HG03175 (cell line): ENCODE measurements around the gene ZNF625.

Experiments used
- ATAC-seq: cut with Tn5 transposase; IDR thresholded peaks from one replicate; pipeline ENCODE4 v1.9.1; 2021; ENCODE audit warnings: mild to moderate bottlenecking, moderate library complexity; ENCODE audit not compliant: unreplicated experiment

Gene ZNF625

DNA sequence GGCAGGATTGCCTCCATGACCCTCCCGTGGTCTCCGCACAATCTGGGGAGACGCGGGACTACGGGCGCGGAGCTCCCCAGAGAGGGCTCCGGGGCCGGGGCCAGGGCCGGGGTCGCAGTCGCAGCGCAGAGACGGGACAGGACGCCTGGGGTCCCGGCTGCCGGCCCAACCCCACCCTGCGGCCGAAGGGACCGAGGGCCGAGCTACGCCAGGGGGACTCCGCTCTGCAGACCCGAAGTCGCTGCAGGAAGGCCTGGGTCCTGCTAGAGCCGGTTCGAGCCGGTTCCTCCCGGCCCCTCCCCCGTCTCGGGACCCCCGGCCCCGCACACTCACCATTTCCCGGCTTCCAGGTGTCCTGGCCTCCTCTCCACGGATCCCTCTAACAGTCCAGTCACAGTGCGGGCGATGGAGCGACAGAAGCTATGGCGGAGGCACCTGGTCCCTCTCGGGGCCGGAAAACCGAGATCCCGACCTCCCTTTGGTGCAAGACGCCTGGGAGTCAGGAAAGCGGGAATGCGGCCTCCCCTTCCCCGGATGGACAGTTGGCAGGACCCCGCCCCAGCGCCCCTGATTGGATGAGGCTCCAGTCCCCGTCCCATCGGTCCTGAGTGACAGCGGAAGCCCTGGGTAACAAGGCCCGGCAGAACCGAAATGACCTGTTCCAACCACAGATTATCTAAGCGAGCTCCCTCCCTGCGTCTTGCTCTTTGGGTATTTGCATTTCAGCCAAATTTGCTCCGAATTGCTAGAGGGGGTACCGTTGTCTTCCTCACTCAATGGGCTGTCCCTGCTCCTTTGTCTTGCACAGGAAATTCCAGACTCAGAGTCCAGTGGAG, at the start of gene ZNF625:
Gene ZNF625 (minus strand): TSS at position 512 of the 836 bp plus-strand sequence. CDS start 176 bp downstream, at position 336.
- peak; percentile 73 for ATAC-seq

DNA sequence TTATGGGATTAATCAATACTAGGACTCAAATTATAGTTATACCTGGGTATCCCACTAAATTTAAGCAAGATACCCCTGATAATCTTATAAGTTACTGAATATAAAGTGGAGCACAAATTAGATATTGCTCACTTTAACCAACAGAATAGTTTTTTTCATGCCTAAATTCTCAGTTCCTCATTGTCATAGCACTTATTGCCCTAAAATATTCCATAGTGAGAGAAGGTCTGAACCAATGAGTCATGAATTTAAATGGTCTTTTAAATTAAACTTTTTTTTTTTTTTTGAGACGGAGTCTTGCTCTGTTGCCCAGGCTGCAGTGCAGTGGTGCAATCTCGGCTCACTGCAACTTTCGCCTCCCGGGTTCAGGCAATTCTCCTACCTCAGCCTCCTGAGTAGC, 48.8 kb upstream of the ZNF625 start:
- no peak for ATAC-seq

DNA sequence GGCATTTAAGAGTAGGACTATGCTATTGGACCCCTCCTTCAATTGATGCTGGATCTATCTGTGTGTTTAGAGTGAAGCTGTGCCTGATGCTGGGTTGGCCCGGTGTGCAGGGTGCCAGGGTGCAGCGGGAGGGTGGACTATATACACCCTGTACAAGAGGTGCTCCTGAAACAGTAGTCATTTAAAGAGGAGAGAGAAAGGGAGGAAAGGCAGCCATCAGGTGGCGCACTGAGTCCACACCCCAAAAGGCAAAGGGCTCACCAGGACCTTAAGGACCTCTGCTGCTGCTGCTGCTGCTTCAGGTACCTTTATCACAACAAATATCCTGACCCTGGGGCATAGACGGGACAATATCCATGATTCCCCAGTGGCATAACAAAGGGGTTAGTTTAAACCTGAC, 45.7 kb upstream of the ZNF625 start:
- no peak for ATAC-seq

DNA sequence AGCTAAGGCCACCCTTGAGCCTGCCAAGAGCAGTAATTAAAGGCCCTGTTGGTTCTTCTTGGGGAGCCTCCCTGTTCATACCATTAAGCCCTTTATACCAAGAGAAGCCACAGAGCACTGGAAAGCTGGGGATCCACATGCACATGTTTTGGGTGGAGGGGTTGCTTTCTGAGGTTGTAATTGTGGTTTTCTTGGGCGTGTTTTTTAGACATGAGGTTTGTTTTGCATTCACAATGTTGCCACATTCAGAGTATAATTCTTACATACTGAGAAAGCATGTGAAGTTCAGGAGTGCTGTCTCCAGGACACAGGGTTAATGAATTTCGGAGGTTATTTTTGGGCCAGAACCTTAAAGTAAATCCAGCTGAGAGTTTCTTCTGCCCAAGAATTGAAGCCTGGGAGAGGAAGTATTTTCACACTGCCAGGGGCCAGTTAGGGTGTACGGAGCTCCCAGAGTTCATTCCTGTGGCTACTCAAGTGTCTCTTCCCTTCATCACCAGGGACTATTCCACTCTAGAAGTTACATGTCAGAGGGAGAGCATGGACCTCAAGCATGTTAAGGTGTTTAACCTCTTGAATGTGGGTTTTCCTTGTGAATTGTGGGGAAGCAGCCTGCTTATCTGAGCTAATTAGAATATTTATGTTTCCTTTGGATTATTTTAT, 43.4 kb upstream of the ZNF625 start:
- no peak for ATAC-seq

DNA sequence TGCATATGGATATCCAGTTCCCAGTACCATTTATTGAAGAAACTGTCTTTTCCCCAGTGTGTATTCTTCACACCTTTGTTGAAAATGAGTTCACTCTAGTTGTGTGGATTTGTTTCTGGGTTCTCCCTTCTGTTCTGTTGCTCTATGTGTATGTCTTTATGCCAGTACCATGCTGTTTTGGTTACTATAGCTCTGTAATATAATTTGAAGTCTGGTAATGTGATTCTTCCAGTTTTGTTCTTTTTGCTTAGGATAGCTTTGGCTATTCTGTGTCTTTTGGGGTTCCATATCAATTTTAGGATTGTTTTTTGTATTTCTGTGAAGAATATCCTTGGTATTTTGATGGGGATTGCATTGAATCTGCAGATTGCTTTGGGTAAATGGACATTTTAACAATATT, 41.6 kb upstream of the ZNF625 start:
- no peak for ATAC-seq

DNA sequence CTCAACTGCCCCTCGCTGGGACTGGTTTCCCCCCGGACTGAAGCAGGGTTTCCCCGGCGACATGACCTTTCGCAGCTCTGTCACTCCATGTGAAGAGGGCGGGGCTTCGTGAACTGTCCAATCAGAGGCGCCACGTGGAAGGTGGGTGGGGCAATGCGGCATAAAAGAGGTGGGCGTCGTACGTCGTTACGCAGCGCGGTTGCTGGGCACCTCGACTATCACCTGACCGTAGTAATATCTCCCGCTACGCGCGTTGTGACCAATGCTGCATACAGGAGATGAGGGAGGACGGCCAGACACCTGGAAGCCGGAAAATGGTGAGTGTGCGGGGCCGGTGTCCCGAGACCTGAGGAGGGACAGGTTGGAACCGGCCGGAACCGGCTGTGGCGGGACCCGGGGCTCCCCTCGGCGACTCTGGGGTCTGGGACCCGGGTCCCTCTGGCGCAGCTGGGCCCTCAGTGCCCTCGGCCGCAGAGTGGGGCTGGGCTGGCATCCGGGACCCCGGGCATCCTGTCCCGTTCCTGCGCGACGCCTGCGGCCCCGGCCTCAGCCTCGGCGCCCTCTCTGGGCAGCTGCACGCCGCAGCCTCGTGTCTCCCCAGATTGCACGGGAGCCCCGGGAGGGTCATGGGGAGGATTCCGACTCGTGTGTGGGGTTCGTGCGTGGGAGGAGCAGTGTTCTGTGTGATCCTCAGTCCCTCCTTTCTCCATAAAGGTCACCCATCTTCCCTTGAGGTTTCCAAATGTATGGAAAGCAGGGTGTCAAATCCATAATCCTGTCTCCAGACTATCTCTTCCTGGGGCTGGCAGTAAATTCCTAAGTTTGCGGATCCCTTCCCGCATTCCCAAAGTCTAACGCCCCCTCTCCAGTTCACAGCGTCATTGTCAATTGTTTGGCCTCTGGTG, 38.5 kb upstream of the ZNF625 start:
- ATAC-seq: no peak

DNA sequence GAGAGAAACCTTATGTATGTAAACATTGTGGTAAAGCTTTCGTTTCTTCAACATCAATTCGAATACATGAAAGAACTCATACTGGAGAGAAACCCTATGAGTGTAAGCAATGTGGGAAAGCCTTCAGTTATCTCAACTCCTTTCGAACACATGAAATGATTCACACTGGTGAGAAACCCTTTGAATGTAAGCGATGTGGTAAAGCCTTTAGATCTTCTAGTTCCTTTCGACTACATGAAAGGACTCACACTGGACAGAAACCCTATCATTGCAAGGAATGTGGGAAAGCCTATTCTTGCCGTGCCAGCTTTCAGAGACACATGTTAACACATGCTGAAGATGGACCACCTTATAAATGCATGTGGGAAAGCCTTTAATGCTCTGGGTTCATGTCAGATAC, 31.1 kb upstream of the ZNF625 start:
- ATAC-seq: no peak

DNA sequence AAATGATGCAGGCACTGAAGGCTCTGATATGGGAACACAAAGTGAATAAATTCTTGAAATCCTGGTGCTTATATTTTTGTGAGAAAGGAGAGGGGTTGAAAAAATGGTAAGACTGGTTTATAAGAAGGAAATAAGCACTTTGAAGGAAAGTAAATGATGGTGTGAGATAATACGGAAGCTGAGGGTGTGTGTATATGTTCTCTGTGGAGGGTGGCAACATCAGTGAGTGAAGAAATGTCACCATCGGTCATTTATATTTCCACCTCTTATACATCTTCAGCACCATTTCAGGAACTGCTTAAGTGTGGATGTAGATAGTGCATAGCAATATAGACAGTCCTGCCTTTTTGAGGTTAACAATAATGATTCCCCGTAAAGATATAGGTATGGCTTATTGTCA, 23.8 kb upstream of the ZNF625 start:
- ATAC-seq: no peak

DNA sequence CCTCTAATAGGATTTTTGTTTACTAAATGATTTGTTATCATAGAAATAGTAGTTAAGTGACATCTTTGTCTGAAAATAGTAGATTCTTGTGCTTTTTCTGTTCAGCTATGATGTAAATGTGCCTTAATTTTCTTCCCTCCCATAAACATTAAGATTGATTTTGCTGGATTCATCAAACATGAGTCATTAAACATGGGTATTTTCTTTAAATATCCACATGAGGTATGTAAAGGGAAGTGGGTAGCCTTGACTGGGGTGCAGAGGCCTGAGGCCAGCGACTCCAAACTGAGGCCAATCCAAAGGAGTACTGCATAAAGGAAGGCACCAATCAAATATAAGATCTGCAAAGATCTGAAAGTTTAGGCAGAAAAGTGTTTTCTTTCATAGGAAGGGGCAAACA, 10.1 kb upstream of the ZNF625 start:
- ATAC-seq: no peak

DNA sequence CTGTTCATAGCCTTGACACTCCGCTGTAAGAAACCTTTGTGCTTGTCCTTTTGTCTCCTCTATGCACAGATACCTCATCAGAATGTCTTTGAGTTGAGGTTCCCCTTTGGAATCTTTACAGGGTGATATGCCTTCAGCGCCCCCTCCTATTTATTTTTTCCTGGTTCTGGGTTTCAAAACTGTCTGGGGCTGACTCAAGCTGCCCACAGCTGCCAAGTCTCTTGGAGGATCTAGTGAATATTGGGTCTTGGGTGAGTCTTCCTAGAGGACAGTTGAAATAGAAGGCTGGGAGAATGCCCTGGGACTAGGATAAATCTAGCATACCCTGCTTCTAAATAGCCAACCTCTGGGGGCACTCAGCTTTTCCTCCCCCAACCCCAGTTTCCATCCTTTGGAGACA, 7.3 kb upstream of the ZNF625 start:
- no peak for ATAC-seq

DNA sequence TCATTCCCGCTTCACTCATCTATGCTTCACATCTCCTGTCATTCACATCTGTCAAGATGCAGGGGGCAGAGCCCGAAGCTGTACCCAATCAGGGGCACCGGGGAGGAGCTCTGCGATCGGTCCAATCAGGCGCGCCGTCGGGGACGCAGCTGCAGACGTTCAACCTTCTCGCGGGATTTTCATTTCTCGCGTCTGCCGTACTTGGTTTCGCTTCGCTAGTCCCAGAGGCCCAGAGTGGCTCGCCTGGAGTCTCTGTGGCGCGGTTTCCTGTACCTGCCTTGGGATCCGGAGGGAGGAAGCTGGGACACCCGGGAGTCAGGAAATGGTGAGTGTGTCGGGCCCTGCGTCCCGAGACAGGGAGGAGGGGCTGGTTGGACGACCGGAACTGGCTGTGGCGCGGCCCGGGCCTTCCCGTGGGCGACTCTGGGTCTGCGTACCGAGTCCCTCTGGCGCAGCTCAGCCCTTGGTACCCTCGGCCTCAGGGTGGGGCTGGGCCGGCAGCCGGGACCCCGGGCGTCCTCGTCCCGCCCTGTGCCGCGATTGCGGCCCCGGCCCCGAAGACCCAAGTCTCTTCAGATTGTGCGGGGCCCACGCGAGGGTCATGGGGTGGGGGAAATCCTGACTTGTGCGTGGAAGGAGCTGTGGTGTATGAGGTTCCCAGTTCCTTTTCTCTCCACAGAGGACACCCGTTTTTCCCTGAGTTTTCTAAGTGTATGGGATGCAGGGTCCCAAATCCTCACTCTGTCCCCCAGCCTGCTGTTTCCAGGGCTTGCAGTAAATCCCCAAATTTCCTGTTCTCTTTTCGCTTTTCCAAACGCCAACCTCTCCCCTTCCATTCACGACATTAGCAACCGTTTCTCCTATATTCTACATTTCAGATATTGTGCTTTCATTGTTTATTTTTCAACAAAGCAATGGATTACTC, 6.6 kb upstream of the ZNF625 start, which contains the start of gene ZNF136:
Gene ZNF136 (plus strand): TSS at position 215 of the 925 bp plus-strand sequence. CDS start 108 bp downstream, at position 323.
- peak; percentile 95 for ATAC-seq

DNA sequence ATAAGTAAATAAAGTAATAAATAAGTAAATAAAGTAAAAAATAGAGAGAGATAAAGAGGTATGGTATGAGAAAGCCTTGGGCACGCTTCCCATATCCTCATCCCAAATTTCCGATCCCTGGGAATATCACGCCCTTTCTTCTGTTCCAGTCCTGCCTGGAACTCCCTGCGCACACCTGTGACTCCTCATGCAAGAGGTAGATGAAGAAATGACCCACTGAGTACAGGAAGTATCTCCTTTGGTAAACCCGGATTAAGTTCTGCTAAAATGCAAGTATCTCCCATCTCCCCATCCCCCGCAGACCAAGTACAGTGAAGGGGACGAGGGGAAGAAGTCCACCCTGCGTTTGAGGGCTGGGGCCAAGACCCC, 6.0 kb upstream of the ZNF625 start:
- ATAC-seq: peak; percentile 17

DNA sequence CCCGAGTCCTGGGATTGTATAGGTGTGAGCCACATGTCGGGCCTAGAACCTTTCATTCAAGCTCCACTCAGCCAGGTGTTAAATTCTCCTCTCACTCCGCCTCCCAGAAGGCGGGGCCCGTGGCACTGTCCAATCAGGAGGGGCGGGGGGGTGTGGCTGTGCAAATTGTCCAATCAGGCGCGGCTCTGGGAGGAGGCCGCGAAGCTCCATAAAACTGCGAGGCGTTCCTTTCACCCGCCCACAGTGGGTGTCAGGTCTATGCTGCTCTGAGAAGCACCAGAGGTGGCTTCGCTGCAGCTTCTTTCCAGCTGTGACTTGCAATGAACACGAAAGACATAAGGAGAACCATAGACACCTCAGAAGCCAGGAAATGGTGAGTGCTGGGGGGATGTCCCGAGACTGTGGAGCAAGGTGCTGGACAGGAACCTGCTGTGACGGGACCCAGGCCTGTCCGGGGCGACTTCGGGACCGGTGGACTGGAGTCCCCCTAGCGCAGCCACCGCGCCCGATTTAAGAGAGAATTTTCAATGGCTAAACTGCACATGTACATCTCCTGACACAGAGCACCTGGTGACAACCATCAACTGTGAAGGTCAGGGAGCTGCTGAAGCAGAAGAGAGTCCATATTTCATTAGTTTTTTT, 3.4 kb upstream of the ZNF625 start:
- ATAC-seq: no peak

DNA sequence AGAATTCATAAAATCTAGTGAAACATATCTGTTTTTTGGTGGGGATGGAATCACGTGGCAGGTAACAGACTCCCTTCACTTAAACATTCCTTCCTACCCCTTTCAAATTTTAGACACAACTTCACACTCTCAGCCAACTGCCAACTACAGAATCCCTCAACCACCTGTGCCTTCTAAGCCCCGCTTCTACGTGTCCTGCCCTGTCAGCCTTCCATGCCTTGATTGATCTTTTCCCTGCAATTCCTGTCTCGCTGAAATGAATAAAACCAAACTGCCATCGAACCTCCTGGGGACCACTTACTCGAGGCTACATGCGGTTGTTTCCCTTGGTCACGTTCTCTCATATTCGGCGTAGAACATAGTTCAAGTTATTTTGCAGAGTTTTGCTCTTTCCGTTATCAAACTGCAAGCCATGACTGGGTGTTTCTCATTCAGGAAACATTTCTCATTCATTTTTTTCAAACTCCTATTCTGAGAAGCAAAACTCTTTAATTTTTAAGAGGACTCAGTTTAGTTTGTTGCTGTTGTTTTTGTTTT, 1.1 kb downstream of the ZNF625 start:
- no peak for ATAC-seq

DNA sequence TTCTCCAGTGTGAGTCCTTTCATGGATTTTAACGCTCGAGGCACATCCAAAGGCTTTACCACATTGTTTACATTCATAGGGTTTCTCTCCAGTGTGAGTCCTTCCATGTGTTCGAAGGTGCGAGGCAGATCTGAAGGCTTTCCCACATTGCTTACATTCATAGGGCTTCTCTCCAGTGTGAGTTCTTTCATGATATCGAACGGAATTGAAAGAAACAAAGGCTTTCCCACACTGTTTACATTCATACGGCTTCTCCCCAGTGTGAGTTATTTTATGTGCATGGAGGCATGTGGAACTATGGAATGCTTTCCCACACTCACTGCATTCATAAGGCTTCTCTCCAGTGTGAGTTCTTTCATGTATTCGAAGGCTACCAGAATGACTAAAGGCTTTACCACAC, 11.2 kb downstream of the ZNF625 start:
- no peak for ATAC-seq

DNA sequence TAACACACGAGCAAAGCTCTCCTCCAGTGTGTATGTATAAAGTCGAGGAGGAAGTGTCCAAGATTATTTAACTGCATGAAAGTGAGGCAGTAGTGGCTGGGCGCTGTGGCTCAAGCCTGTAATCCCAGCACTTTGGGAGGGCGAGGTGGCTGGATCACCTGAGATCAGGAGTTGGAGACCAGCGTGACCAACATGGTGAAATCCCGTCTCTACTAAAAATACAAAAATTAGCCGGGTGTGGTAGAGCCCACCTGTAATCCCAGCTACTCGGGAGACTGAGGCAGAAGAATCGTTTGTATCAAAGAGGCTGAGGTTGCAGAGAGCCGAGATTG, 15.2 kb downstream of the ZNF625 start:
- no peak for ATAC-seq

DNA sequence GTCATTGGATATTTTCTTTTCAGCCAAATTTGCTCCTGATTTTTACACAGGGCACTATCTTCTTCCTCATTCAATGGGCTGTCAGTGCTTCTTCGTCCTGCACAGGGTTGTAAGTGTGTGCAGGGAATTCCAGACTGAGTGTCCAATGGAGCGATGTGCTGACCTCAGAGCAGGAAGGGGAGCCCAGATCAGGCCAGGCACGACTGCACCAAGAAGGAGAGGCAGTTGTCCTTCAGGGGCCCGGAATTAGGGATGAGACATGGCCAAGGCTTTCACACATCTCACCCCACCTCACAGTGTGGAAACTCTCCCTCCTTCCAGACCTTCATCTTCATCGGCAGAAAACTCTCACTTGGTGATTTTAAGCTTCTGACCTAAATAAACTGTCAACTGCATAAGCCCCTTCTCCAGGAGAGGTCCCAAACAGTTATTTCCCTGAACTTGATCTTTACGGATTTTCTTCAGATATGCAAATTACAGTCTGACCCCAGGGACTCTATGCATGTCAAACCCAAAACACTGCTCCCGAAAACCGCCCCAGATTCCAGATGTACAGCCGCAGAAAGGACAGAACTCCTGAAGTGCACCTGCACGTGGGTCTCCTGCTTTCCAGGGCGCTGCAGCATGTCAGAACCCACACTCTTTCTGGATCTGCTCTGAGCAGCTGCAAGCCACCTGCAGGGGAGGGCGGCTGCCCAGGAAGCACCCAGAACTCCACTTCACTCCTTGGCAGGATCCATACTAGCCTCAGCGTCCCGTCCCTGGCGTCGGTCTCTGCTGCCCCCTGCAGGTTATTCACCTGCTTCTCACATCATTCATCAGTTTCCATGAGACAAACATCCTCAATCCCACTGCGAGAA, 15.8 kb downstream of the ZNF625 start:
- ATAC-seq: no peak

DNA sequence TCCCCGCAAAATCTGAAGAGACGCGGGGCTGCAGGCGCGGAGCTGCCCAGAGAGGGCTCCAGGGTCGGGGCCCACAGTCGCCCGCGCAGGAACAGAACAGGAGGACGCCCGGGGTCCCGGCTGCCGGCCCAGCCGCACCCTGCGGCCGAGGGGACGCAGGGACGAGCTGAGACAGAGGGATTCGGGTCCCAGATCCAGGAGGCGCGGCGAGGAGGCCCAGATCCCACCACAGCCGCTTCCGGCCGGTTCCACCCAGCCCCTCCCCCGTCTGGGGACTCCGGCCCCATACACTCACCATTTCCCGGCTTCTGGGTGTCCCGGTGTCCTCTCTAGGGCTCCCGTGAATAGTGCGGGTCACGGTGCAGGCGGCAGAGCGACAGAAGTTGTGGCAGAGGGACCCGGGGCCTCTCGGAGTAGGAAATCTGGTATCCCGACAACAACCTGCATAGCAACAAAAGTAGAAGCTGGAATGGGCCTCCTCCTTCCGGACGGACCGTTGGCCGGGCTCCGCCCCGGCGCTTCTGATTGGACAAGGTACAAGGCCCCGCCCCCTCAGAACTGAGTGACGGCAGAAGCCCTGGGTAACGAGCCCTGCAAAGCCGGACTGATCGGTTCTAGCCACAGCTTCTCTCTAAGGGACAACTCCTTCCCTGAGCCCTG, 16.5 kb downstream of the ZNF625 start, which contains the start of gene ZNF20:
Gene ZNF20 (minus strand): TSS at position 466 of the 660 bp plus-strand sequence. CDS start 168 bp downstream, at position 298.
- peak; percentile 88 for ATAC-seq
